ENCODE results near the gene DOCK10. TPM values are rescaled to one million over a fixed set of nuclear protein-coding genes. Genes with fewer than 3 reads are reported as not detected.

DOCK10 gene
- polyA plus RNA-seq, 1 donor: 9.3 TPM

DNA sequence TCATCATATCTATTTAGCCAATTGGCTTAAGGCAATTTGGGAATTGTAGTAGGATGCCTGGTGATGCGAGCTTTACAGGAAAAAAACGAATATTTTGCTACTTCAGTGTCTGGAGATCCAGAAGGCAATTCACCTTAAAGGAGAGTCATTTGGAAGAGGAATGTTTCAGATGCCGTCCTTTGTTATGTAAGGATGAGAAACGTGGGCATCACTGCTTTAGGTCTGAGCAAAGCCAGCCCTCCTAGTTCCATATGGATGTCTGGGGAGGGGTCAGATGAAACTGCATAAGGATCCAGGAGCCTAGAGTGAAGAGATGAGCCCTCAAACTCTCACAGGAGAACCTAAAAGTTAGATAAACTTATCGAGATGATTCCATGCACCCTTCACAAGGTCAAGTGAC lies 30.9 kb upstream of the DOCK10 start:
- Histone ChIP-seq H3K4me1 (ENCODE audit: control insufficient read depth, insufficient read depth, low read length) (no peaks in the 10 kb centered on the region), H3K27me3 (ENCODE audit: control insufficient read depth, insufficient read depth, low read length) (no peaks in the 10 kb centered on the region), H3K4me3 (ENCODE audit: low read length) (no peak overlapping the region), H3K9me3 (ENCODE audit: control insufficient read depth, low read depth, low read length) (no peaks in the 10 kb centered on the region), H3K27ac (ENCODE audit: low read length) (no peak overlapping the region), H3K36me3 (ENCODE audit: control insufficient read depth, insufficient read depth, low read length) (no peaks in the 10 kb centered on the region)
- WGBS (ENCODE audit: insufficient coverage, low lambda C conversion rate): no CpG with 5 or more reads among the region's 5 CpGs
- DNase-seq: no peak

GRCh38 chr2:225072444-225072843 lies 30.2 kb upstream of the DOCK10 start:
- Histone ChIP-seq H3K9me3 (ENCODE audit: control insufficient read depth, low read depth, low read length) (no peaks in the 10 kb centered on the region), H3K27me3 (ENCODE audit: control insufficient read depth, insufficient read depth, low read length) (no peaks in the 10 kb centered on the region), H3K36me3 (ENCODE audit: control insufficient read depth, insufficient read depth, low read length) (no peaks in the 10 kb centered on the region), H3K4me3 (ENCODE audit: low read length) (no peak overlapping the region), H3K27ac (ENCODE audit: low read length) (no peak overlapping the region), H3K4me1 (ENCODE audit: control insufficient read depth, insufficient read depth, low read length) (no peaks in the 10 kb centered on the region)
- no peak for DNase-seq
- WGBS (ENCODE audit: insufficient coverage, low lambda C conversion rate): 100% methylated on average over 1 of the region's 2 CpGs

DNA sequence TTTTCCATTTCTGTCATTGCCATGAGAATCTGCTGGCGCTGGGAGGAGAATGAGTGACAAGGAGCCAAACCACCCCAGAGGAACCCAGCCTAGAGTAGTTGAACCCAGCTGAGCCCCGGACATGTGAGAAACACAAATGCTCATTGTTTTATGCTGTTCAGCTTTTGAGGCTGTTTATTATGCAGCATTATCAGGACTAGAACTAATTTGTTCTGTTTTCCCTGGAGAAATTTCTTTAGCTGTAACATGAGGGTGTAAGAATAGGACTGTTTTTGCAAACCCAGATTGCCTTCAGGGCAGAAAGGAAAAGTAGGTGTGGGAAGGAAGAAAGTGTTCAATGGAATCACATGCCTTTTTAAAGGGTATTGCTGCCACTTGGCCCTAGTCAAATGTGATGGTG lies 28.5 kb upstream of the DOCK10 start:
- no CpG with 5 or more reads among the region's 2 CpGs for WGBS (ENCODE audit: insufficient coverage, low lambda C conversion rate)
- DNase-seq: no peak
- Histone ChIP-seq H3K4me3 (ENCODE audit: low read length) (no peak overlapping the region), H3K36me3 (ENCODE audit: control insufficient read depth, insufficient read depth, low read length) (no peaks in the 10 kb centered on the region), H3K4me1 (ENCODE audit: control insufficient read depth, insufficient read depth, low read length) (no peaks in the 10 kb centered on the region), H3K27me3 (ENCODE audit: control insufficient read depth, insufficient read depth, low read length) (no peaks in the 10 kb centered on the region), H3K9me3 (ENCODE audit: control insufficient read depth, low read depth, low read length) (no peaks in the 10 kb centered on the region), H3K27ac (ENCODE audit: low read length) (no peak overlapping the region)

DNA sequence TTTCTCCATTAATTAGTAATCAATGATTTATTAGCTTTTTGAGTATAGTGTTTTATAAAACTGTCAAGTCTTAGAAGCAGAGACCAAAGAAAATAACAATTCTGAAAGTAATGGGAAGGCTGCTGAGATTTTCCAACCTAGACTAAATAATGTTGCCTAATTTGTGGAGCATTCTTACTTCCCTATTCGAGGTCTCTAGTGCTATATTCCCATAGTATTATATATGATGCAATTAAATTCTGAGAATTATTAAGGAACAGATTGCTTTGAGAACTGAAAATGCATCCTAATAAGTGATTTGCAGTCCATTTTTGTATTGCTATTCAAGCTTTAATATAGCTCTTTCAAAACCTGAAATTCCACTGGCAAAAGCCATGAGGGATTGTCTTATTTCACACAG lies 27.7 kb upstream of the DOCK10 start:
- H3K27me3 ChIP-seq (ENCODE audit: control insufficient read depth, insufficient read depth, low read length): no peaks in the 10 kb centered on the region
- H3K4me1 ChIP-seq (ENCODE audit: control insufficient read depth, insufficient read depth, low read length): no peaks in the 10 kb centered on the region
- H3K36me3 ChIP-seq (ENCODE audit: control insufficient read depth, insufficient read depth, low read length): no peaks in the 10 kb centered on the region
- WGBS (ENCODE audit: insufficient coverage, low lambda C conversion rate): no CpG with 5 or more reads among the region's 1 CpG
- H3K27ac ChIP-seq (ENCODE audit: low read length): no peak overlapping the region
- H3K9me3 ChIP-seq (ENCODE audit: control insufficient read depth, low read depth, low read length): no peaks in the 10 kb centered on the region
- H3K4me3 ChIP-seq (ENCODE audit: low read length): no peak overlapping the region
- DNase-seq: no peak

GRCh38 chr2:225069477-225069876 lies 27.2 kb upstream of the DOCK10 start:
- no CpG with 5 or more reads among the region's 1 CpG for WGBS (ENCODE audit: insufficient coverage, low lambda C conversion rate)

DNA sequence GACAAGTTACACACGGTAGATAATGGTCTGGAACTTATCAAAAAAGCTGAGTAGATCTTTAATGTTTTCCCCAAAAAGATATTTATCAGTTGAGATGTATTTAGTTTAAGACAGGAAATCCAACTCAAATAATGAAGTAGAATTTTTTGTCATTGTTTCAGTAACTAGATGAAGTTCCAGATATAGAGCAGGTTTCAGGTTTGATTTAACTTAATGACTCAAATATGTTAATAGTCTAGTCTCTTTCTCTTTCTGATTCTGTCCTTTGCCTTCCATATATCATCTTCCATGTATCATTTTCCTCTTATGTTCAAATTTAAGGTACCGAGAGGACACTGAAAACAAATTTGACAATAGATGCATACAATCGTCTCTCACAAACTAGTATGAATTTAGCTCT lies 23.6 kb upstream of the DOCK10 start:
- DNase-seq: no peak
- 93% methylated on average over 3 of the region's 3 CpGs for WGBS (ENCODE audit: insufficient coverage, low lambda C conversion rate)
- no peaks in the 10 kb centered on the region for H3K4me1 ChIP-seq (ENCODE audit: control insufficient read depth, insufficient read depth, low read length)

More at GRCh38 chr2:225069477-225069876, 27.2 kb upstream of the DOCK10 start:
- H3K4me1 ChIP-seq (ENCODE audit: control insufficient read depth, insufficient read depth, low read length): no peaks in the 10 kb centered on the region
- no peaks in the 10 kb centered on the region for H3K27me3 ChIP-seq (ENCODE audit: control insufficient read depth, insufficient read depth, low read length)
- no peak for DNase-seq
- no peak overlapping the region for H3K27ac ChIP-seq (ENCODE audit: low read length)
- H3K4me3 ChIP-seq (ENCODE audit: low read length): no peak overlapping the region
- no peaks in the 10 kb centered on the region for H3K9me3 ChIP-seq (ENCODE audit: control insufficient read depth, low read depth, low read length)
- no peaks in the 10 kb centered on the region for H3K36me3 ChIP-seq (ENCODE audit: control insufficient read depth, insufficient read depth, low read length)

GRCh38 chr2:225064928-225065327 lies 22.7 kb upstream of the DOCK10 start:
- no peak for DNase-seq
- H3K9me3 ChIP-seq (ENCODE audit: control insufficient read depth, low read depth, low read length): no peaks in the 10 kb centered on the region
- H3K27ac ChIP-seq (ENCODE audit: low read length): no peak overlapping the region
- no peak overlapping the region for H3K4me3 ChIP-seq (ENCODE audit: low read length)
- no peaks in the 10 kb centered on the region for H3K36me3 ChIP-seq (ENCODE audit: control insufficient read depth, insufficient read depth, low read length)
- no peaks in the 10 kb centered on the region for H3K27me3 ChIP-seq (ENCODE audit: control insufficient read depth, insufficient read depth, low read length)
- no peaks in the 10 kb centered on the region for H3K4me1 ChIP-seq (ENCODE audit: control insufficient read depth, insufficient read depth, low read length)

More for the DNA sequence above, 23.6 kb upstream of the DOCK10 start:
- Histone ChIP-seq H3K9me3 (ENCODE audit: control insufficient read depth, low read depth, low read length) (no peaks in the 10 kb centered on the region), H3K27ac (ENCODE audit: low read length) (no peak overlapping the region), H3K27me3 (ENCODE audit: control insufficient read depth, insufficient read depth, low read length) (no peaks in the 10 kb centered on the region), H3K36me3 (ENCODE audit: control insufficient read depth, insufficient read depth, low read length) (no peaks in the 10 kb centered on the region), H3K4me3 (ENCODE audit: low read length) (no peak overlapping the region)

- Histone ChIP-seq H3K36me3 (ENCODE audit: control insufficient read depth, insufficient read depth, low read length) (no peaks in the 10 kb centered on the region), H3K9me3 (ENCODE audit: control insufficient read depth, low read depth, low read length) (no peaks in the 10 kb centered on the region), H3K27ac (ENCODE audit: low read length) (no peak overlapping the region), H3K4me3 (ENCODE audit: low read length) (no peak overlapping the region), H3K27me3 (ENCODE audit: control insufficient read depth, insufficient read depth, low read length) (no peaks in the 10 kb centered on the region), H3K4me1 (ENCODE audit: control insufficient read depth, insufficient read depth, low read length) (no peaks in the 10 kb centered on the region)
- 20% methylated on average over 1 of the region's 2 CpGs for WGBS (ENCODE audit: insufficient coverage, low lambda C conversion rate)
- no peak for DNase-seq
Measured at GRCh38 chr2:225064362-225064761, 22.1 kb upstream of the DOCK10 start.

DNA sequence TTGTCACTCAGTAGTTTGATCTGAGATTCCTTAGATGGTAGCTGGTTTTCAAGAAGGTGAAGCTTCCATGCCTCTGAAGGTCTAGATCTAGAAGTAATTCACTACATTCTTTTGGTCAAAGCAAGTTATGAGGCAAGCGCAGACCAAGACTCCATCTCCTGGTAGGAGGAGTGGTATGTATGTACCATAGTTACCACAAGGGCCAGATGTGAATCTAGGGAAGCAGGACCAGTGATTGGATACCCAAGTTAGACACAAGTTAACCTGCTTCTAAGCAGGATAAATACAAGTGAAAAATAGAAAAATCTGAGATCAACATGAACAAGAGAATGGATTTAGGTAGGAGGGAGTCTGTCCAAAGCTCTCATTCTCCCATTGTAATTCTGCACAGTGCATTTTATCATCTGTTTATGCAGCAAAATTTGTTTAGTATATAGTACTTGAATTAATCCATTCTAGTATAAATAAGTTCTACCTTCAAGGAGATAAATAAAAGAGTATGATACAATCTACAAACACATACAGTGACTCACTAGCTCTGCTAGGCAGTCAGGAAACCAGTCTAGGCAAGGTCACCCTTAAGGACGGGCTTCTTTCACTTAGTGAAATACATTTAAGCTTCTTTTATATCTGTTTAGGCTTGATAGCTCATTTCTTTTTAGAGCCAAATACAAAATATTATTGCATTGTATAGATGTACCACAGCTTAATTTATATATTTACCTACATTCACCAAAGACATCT lies 14.2 kb upstream of the DOCK10 start:
- no peak overlapping the region for H3K4me3 ChIP-seq (ENCODE audit: low read length)
- no peaks in the 10 kb centered on the region for H3K4me1 ChIP-seq (ENCODE audit: control insufficient read depth, insufficient read depth, low read length)
- H3K9me3 ChIP-seq (ENCODE audit: control insufficient read depth, low read depth, low read length): no peaks in the 10 kb centered on the region
- H3K27me3 ChIP-seq (ENCODE audit: control insufficient read depth, insufficient read depth, low read length): no peaks in the 10 kb centered on the region
- DNase-seq: no peak
- no peaks in the 10 kb centered on the region for H3K36me3 ChIP-seq (ENCODE audit: control insufficient read depth, insufficient read depth, low read length)
- H3K27ac ChIP-seq (ENCODE audit: low read length): no peak overlapping the region
- no CpG with 5 or more reads among the region's 2 CpGs for WGBS (ENCODE audit: insufficient coverage, low lambda C conversion rate)

- H3K4me3 ChIP-seq (ENCODE audit: low read length): no peak overlapping the region
- H3K27ac ChIP-seq (ENCODE audit: low read length): no peak overlapping the region
- H3K27me3 ChIP-seq (ENCODE audit: control insufficient read depth, insufficient read depth, low read length): no peaks in the 10 kb centered on the region
- H3K9me3 ChIP-seq (ENCODE audit: control insufficient read depth, low read depth, low read length): no peaks in the 10 kb centered on the region
- no peak for DNase-seq
- no peaks in the 10 kb centered on the region for H3K4me1 ChIP-seq (ENCODE audit: control insufficient read depth, insufficient read depth, low read length)
- H3K36me3 ChIP-seq (ENCODE audit: control insufficient read depth, insufficient read depth, low read length): no peaks in the 10 kb centered on the region
- no CpG with 5 or more reads among the region's 1 CpG for WGBS (ENCODE audit: insufficient coverage, low lambda C conversion rate)
Measured at GRCh38 chr2:225055714-225056113, 13.4 kb upstream of the DOCK10 start.

DNA sequence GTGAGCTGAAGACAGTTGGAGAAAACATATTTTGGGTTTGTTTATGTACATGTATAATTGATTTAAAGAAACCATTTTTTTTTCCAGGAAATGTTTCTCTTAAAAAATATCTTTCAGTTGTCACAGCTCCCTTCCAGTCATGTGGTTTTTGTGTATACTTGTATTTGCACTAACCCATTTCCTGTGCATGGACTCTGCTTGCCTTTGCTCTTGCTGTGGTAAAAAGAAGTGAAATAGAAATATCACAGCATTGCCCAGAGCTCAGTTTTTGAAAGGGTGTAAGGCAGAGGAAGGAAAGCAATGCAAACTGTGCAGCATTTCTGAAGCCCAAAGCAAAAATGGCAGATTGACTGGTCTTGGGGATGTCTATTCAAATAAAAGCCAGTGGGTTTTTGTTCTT lies 10.4 kb upstream of the DOCK10 start:
- H3K27ac ChIP-seq (ENCODE audit: low read length): no peak overlapping the region
- no peaks in the 10 kb centered on the region for H3K9me3 ChIP-seq (ENCODE audit: control insufficient read depth, low read depth, low read length)
- no peaks in the 10 kb centered on the region for H3K36me3 ChIP-seq (ENCODE audit: control insufficient read depth, insufficient read depth, low read length)
- no peak for DNase-seq
- H3K4me1 ChIP-seq (ENCODE audit: control insufficient read depth, insufficient read depth, low read length): no peaks in the 10 kb centered on the region
- no peaks in the 10 kb centered on the region for H3K27me3 ChIP-seq (ENCODE audit: control insufficient read depth, insufficient read depth, low read length)
- H3K4me3 ChIP-seq (ENCODE audit: low read length): no peak overlapping the region

Data from large intestine (tissue), 3 donors.